KOPT-K1 (cell line): ENCODE measurements around the gene GRK5.

Source experiments
- H3K27ac ChIP-seq: fragments of 200-600 bp; sonication (generic); 2 replicates; pipeline ENCODE4 v1.5.1; 2016; ENCODE audit warnings: antibody characterized with exemption, mild to moderate bottlenecking, low read depth, low read length; ENCODE audit not compliant: poor library complexity, severe bottlenecking
- H3K36me3 ChIP-seq: fragments of 200-600 bp; sonication (generic); 2 replicates; pipeline ENCODE4 v1.5.1; 2017; ENCODE audit warnings: antibody characterized with exemption, mild to moderate bottlenecking, low read length, moderate library complexity; ENCODE audit not compliant: insufficient read depth
- H3K9me3 ChIP-seq: fragments of 200-600 bp; sonication (generic); 2 replicates; pipeline ENCODE4 v1.5.1; 2017; ENCODE audit warnings: antibody characterized with exemption, low read length, mild to moderate bottlenecking; ENCODE audit not compliant: insufficient read depth, poor library complexity, severe bottlenecking

Gene GRK5

DNA sequence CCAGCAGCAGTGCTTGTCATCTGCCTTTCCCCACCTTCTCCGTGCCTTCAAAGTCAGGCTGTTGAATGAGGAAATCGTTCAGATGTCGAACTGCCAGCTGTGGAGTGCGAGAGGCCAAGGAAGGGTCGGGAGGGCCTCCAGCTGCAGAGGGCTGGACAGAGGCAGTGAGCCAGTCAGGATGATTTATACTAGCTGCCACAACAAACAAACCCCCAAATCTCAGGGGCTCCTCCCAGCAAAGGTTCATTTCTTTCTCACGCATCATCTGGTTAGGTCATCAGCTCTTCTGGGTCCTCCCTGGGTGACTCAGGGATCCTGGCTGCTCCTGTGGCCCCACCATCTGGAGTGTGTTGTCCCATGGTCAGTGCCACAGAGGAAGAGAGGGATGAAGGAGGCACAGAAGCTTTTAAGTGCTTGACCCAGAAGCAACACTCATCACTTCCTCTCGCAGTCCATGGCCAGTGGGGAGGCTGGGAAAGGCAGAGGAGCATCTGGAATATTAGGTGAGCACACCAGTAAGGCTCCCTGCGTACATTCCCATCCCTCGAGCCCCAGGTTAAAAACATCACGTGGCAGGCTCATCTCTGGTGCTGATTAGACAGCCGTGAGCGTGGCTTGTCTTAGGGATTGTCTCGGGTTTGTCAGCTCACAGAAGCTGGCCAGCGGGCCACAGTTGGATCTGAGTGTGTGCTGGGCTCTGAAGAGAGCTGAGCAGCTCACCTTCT lies 194.5 kb downstream of the GRK5 start:
- Histone ChIP-seq H3K9me3 (no peaks in the 10 kb centered on the region), H3K27ac (no peak overlapping the region), H3K36me3 (peaks cover 38% of the 10 kb centered on the region)

GRCh38 chr10:119403921-119404320 lies 196.6 kb downstream of the GRK5 start:
- H3K9me3 ChIP-seq = no peaks in the 10 kb centered on the region
- H3K36me3 ChIP-seq = peaks cover 23% of the 10 kb centered on the region; the same call in 1 of the 2 replicates
- H3K27ac ChIP-seq = no peak overlapping the region

GRCh38 chr10:119404719-119405519 lies 197.5 kb downstream of the GRK5 start:
- Histone ChIP-seq H3K9me3 (no peaks in the 10 kb centered on the region), H3K27ac (no peak overlapping the region), H3K36me3 (peaks cover 13% of the 10 kb centered on the region; the same call in 1 of the 2 replicates)

DNA sequence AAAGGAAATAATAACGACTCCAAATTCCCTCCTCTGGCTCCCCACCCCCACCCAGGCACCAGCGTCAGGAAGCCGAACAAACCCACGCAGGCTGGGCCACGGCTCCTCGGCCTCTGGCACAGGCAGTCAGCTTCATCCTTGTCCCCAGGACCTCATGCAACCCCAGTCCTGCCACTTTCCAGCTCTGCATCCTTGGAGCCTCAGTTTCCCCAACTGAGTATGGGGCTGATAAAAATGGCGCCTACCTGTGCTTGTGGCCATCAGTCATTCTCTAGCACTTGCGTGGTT lies 198.1 kb downstream of the GRK5 start:
- Histone ChIP-seq H3K36me3 (0 out of 2 replicates have a peak, but pooled peaks cover 11% of the 10 kb centered on the region), H3K9me3 (no peaks in the 10 kb centered on the region), H3K27ac (no peak overlapping the region)

DNA sequence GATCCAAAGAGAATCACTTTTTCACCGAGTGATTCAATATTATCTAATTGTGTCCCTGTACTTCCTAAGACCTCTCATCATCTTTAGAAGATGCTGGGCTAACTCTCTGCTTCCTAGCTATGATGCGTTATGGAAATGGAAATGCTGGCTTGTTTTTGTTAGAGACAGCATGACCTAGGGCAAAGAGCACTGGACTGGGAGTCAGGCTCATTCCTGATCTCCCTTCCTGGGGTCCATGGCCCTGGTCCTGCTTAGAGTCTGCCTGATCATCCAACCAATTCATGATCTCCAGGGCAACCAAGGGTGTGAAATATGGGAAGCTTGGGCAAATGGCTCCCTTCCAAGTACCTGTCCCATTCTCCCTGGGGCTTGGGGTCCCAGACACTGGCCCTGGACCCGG lies 198.8 kb downstream of the GRK5 start:
- H3K27ac ChIP-seq = no peak overlapping the region
- H3K9me3 ChIP-seq = no peaks in the 10 kb centered on the region
- 0 out of 2 replicates have a peak, but pooled peaks cover 5% of the 10 kb centered on the region for H3K36me3 ChIP-seq

DNA sequence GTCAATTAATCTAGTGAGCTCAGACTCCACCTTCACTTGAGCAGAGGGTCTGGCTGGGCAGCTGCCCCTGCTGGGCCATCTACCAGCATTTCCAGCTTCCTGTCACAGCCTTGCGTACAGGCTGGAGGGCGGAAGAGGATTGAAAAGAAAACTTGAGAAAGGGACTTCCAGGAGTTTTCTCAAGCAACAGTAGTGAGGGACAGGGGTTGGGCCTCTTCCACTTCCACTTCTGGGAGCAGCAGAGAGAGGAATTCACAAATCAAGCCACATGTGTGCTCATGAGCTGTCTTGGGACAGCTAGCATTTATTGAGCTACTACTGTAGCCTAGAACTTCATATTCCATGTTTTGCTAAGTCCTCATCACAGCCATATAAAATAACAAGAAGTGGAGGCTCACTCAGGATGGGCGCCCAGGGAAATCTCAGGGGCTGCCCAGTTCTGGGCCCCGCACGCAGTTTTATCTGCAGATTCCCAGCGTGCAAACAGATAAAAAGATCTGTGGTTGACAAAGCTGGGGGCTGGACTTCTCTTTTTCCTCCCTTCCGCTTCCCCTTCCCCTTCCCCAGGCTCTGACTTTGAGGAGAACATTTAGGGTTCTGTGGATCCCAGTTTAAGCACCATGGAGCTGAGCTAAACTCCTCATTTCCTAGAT lies 199.4 kb downstream of the GRK5 start:
- no peaks in the 10 kb centered on the region for H3K9me3 ChIP-seq
- no peak overlapping the region for H3K27ac ChIP-seq

GRCh38 chr10:119407254-119407777 lies 199.9 kb downstream of the GRK5 start:
- Histone ChIP-seq H3K9me3 (no peaks in the 10 kb centered on the region), H3K27ac (no peak overlapping the region), H3K36me3 (no peaks in the 10 kb centered on the region)

More for the DNA sequence above, 199.4 kb downstream of the GRK5 start:
- H3K36me3 ChIP-seq = 0 out of 2 replicates have a peak, but pooled peaks cover 4% of the 10 kb centered on the region

DNA sequence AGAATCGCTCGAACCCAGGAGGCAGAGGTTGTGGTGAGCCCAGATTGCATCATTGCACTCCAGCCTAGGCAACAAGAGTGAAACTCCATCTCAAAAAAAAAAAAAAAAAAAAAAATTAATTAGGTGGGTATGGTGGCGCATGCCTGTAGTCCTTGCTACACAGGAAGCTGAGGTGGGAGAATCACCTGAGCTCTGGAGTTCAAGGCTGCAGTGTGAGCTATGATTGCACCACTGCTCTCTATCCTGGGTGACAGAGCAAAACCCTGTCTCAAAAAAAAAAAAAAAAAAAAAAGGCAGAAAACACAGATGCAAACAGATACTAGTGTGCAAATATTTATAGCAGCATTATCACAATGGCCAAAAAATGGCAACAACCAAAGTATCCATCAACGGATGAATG lies 200.7 kb downstream of the GRK5 start:
- no peaks in the 10 kb centered on the region for H3K36me3 ChIP-seq
- H3K27ac ChIP-seq = no peak overlapping the region
- H3K9me3 ChIP-seq = no peaks in the 10 kb centered on the region

GRCh38 chr10:119408969-119409371 lies 201.6 kb downstream of the GRK5 start:
- Histone ChIP-seq H3K36me3 (no peaks in the 10 kb centered on the region), H3K27ac (no peak overlapping the region), H3K9me3 (no peaks in the 10 kb centered on the region)

DNA sequence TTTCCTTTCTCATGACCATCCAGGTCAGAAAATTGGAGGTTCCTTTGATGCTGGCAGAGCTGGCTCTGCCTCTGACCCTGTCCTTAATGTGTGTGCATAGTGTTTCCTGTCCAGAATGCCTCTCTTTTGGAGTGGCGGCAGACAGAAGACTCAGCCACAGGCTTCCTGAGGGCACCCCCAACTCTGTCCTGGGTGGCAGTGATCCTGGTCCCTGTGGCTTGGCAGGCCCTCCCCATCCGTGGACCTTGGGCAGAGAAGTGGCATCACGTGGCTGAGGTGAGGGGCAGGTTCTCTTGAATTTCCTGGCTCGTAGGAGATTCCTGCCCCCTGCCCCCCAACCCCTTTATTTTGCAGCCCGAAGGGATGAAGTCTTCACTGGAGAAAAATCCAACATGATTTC lies 202.0 kb downstream of the GRK5 start:
- Histone ChIP-seq H3K36me3 (no peaks in the 10 kb centered on the region), H3K27ac (no peak overlapping the region), H3K9me3 (no peaks in the 10 kb centered on the region)

- H3K9me3 ChIP-seq = no peaks in the 10 kb centered on the region
- H3K27ac ChIP-seq = no peak overlapping the region
- no peaks in the 10 kb centered on the region for H3K36me3 ChIP-seq
These were observed 202.5 kb downstream of the GRK5 start for GRCh38 chr10:119409906-119410305.

DNA sequence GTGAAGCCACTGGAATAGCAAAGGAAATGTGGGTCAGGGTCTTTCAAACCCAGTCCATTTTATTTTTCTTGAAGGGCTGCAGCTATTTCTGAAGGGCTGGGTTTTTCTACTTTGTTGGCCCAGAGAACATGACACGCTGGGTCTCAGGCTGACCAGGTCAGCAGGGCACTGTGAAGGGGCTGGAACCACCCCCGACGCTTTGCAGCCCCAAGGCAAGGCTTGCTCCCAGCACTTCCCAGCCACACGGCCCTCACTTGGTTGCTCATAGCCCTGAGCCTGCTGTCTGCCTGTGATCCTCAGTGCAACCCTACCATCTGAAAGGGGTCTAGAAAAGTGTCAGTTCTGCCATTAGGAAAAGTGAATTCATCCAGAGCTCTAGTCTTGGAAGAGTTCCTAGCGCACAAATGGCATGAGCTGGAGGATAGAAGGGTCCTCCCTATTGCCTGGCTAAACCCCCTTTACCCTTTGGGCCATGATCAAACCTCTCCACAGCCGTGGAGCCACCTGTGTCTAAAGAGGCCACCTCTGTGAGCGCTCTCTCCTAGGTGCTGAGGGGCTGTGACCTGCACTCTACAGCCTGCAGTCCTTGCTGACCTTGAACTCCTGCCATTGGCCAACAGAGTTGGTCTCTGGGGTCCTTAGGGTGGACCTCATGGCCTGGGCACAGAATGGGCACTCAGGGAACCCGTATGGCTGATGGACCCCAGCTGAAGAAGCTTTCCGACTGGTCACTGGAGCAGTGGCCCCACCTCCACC lies 203.2 kb downstream of the GRK5 start:
- Histone ChIP-seq H3K36me3 (no peaks in the 10 kb centered on the region), H3K27ac (no peak overlapping the region), H3K9me3 (no peaks in the 10 kb centered on the region)

DNA sequence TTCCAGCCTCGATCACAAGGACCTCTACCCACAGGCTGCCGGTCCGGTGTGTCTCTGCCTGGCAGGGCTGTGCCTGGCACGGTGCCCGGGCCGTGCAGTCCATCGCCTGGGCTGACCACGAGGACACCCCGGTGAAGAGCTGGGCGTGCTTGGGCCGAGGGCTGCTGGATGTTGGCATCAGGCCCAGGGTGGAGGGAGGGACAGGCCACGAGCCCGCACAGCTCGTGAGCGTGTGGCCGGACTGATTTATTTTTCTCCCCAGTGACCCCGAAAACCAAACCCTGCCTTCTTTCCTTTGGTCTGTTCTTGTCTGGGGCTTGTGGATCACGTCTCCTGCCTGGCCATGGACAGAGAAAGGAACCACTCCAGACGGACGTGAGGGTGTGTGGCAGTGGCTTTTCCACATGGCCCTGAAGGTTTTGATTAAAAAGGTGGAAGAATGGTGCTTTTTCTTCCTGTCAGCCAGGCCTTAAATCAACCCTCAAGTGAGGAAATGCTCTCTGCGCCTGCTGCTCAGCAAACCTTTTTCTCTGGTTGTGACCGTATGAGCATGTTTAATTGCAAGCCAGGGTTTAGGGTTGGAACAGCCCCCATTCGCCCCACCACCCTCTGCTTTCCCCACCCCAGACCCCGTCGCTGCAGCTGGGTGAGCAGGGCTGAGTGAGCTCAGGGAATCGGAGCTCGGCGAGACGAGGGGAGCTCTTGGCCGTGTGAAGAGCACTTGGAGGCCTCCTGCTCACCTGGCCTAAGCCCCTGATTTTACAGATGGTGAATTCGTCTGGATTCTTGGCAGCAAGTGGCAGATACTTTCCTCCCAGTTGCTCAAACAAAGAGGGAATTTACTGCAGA lies 205.1 kb downstream of the GRK5 start:
- H3K36me3 ChIP-seq = no peaks in the 10 kb centered on the region
- H3K27ac ChIP-seq = peak overlapping the region; percentile 64
- no peaks in the 10 kb centered on the region for H3K9me3 ChIP-seq

DNA sequence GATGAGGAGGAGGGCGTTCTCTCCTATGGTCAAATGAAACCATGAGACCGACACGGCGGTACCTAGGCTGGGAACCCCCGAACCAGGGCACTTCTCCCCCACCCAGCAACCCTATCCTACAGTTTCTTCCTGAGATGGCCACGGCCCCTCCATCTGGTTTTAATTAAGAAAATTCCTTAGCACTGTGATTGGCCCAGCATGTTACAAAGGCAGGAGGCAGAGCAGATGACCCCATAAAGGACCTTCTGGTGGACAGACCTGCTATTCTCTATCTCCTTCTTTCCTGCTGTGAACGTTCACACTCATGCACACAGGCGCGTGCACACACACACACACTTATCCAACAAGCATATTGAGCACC lies 205.7 kb downstream of the GRK5 start:
- peak overlapping the region; percentile 64 for H3K27ac ChIP-seq
- no peaks in the 10 kb centered on the region for H3K36me3 ChIP-seq
- no peaks in the 10 kb centered on the region for H3K9me3 ChIP-seq
